ENCODE measurements around the gene EIPR1.

The EIPR1 gene

DNA sequence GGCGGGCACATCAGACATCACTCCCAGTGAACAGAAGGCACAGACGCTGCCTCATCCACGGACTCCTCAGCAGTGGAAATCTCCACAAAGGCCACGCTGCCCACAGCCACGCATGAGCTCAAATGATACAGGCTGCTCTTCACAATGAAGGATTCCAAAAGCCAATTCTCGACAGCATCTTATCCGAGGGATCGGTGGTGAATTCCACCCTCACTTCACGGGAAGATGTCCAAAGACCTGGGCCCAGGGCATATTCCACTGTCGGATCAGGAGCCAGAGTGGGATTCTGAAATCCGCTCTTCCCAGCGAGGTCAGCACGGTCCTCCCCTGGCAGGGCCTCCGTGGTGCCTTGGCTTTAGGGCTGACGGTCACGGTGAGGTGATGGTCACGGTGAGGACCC, 55.8 kb downstream of the EIPR1 start:
- no peak for DNase-seq

DNA sequence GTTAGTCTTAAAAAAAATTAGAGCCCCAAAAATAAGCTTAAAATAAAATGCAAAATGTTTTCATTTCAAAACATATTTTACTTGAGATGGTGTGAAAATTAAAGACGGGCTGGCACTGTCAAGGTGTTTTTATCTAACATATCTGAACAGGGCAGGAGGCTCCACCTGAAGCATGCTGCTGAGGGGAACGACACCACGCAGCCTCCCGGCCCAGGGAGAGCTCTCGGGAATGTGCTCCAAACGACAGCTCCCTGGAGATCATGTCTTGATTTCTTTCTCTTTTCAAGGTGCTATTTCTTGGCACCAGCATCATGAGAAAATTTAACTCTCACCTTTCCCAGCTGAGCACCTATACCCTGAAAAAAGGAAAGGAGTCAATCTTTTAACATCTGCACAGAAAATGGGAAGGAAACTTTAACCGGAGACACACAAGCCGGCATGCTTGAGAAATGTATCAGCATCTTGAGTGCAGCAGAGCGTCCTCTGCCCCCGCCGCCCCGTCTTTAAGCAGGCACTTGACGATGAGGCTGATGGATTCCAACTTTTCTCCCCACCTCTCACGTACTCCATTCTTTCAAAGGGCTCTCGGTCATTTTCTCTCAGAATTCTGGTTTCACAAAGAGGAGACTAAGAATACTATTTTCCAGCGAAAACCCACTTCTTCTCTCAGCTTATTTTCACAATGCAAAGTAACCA, 56.6 kb downstream of the EIPR1 start:
- no peak for DNase-seq

GRCh38 chr2:3319745-3320566, 57.7 kb downstream of the EIPR1 start:
- DNase-seq, result no peak

DNA sequence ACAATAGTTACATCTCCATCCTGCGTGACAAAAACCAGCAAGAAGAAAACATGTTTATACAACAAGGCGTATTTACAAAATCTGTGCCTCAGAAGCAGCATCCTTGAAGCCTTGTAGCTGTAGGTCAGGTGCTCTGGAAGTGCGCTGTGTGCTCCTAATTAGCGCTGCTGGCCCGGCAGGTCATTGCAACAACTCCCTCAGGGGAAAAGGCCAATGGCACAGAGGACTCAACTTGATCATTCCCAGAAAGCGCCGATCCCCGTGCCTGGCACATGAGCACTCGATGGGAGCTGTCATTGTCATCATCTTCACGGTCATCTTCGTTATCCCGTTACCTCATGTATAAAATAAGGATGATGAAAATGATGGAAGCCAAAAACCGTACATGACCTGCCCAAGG, 58.5 kb downstream of the EIPR1 start:
- no peak for DNase-seq

- no peak for DNase-seq
These were observed 59.6 kb downstream of the EIPR1 start for GRCh38 chr2:3317871-3318590.

DNA sequence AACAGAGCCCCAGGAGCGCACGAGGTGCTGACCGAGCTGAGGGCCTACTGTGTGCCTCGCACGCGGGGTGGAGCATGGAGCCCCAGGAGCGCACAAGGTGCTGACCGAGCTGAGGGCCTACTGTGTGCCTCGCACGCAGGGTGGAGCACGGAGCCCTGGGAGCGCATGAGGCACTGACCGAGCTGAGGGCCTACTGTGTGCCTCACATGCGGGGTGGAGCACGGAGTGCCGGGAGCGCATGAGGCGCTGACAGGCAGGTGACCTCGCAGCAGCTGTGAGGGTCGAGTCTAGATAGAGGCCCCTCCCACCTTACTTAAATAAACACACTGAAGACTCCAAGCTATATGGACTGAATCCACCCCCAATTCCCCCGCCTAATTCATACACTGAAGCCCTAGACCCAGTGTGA, 60.3 kb downstream of the EIPR1 start:
- no peak for DNase-seq

GRCh38 chr2:3316456-3317276, 61.0 kb downstream of the EIPR1 start:
- no peak for DNase-seq

GRCh38 chr2:3314626-3315025, 63.0 kb downstream of the EIPR1 start:
- no peak for DNase-seq

GRCh38 chr2:3313781-3314375, 63.7 kb downstream of the EIPR1 start:
- peak; percentile 74 for DNase-seq

DNA sequence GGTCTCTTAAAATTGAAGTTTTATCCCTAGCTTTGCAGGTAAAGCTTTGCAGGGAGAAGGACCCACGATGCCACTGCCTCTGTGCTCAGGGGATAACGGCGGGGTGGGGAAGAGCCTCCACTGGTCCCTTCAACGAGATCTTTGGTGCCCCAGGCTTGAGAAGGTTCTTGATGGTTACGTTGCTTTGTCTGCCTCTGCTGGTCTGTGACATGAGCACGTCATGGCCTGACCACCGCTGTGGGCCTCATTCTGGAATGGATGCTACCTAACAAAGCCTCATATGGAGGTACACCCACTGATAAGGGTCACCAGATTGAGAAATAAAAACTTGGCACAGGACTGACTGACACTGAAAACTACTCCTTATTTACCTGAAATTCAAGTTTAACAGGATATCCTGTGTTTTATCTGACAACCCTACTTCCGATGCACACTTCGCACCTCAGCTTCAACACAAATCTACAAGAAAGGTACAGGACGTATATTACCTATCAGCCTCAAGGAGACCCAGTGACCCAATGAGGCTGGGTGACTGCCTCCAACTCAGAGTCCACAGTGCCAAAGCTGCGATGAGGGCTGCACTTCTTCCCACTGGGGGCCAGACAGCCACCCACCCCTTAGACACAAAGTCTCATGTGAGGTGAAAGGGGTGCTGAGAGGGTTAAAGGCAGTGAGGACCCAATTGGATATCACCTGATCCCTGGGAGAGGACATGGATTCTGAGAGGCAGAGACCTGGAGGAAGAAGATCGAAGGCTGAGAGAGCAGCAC, 64.9 kb downstream of the EIPR1 start:
- no peak for DNase-seq

GRCh38 chr2:3311601-3312000, 66.0 kb downstream of the EIPR1 start:
- DNase-seq, result no peak

DNA sequence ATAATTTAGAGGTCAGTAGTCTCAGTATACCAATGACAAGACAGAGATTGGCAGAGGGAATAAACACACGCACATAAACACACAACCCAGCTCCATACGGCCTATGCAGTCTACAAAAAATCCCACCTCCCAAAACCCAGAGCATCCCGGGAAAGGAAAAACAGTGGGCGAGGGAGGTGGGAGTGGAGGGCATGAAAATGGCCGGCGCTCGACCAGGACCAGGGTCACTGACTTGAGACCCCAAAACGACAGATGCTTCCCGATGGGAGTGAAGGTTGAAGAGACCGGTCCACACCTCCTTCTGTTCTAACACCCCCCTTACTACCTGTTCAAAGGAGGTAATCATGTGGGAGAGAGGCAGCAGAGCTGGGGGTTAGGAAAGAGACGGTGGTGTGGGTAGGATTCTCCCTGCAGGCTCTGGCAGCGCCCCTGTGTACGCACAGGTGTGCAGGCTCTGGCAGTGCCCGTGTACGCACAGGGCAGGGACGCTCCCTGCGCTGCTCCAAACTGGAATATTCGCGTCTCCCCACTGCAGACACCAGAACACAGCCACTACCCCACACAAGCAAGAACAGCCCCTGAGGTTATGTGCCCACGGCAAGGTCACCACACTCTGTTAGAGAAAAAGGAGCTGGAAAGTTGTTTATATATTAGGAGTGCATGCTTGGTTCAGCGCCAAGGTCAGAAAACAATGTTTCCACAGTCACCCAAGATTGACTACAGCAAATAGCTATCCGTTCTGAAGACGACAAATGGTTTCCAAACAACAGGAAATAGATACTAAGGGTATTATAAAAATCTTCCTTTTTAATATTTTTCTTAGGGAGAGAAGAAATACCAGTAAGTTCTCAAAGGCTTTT, 67.9 kb downstream of the EIPR1 start:
- DNase-seq, result no peak

GRCh38 chr2:3307901-3308300, 69.7 kb downstream of the EIPR1 start:
- DNase-seq, result no peak

DNA sequence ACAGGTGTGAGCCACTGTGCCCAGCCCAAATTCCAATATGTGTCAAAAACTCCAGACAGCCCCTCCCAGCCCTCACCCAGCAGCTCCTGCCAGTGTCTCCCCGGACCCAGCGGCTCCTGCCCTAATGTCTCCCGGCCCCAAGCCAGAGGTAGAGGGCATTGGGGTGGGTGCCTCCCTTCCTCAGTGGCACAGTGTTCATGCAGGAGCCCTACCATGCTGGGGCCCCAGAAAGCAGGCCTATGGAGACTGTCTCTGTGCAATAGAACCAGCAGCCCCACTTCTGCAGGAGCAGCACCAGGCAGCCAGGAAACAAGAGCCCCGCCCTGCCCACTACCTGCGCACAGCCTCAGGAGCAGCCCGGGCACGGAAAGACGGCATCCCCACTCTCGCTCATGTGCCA, 70.4 kb downstream of the EIPR1 start:
- DNase-seq, result no peak

GRCh38 chr2:3305952-3306351, 71.7 kb downstream of the EIPR1 start:
- no peak for DNase-seq

GRCh38 chr2:3305431-3305830, 72.2 kb downstream of the EIPR1 start:
- DNase-seq, result no peak

- DNase-seq, result peak; percentile 95
These were observed 73.8 kb downstream of the EIPR1 start for GRCh38 chr2:3303583-3304406.

DNA sequence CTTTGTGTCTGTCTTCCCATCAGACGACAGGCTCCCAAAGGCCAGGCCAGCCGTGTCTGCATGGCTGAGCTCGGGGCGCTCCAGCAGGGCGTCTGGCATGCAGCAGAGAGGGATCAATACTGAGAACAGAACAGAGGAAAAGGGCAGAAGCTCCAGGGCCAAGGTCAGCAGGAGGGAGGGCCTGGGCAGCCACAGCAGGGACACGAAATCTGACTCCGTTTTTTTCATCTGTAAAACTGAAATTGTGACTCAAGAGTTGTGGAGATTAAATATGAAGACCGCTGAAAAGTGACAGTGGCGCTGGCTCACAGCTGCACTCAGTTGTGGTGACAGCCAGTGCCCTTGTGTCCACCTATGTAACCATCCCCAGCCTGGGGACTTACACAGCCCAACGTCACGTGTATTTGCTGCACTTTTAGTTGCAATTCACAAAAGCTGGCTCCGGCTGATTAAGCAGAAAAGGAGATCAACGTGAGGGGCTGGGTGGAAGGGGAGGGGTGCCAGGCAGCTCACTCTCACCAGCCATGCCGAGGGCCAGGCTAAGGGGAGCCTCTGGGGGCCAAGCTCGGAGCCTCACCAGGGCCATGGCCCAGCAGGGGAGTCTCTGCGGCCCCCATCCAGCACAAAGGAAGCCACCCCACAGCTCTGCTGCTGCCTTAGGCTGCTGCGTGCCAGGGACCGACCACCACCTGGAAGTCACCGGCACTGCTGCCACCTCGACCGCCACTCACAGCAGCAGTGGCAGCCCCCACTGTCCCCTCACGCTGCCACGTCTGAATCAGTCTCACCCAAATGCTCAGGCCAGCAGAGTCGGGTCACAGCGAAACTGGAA, 74.7 kb downstream of the EIPR1 start:
- DNase-seq, result peak; percentile 90

DNA sequence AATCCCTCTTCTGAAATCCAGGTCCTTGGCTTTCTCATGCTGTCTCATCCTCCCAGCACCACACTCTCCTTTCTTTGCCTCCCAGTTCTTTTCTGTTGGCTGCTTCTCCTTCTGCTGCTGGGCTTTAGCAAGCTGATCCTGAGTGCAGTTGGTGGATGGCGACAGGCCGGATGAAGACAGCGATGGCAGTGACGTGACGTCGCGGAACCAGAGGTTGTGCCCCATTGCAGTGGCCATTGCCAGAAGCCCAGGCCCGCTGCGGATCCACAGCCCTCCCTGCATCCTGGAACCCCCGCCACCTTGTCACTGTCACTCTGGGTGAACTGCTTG, 75.2 kb downstream of the EIPR1 start:
- DNase-seq, result no peak
